IPS-15b (cell line): ENCODE data around the gene UPK3BL2.
"Not testable (repeated sequence)": the region's sequence is repeated elsewhere in the genome, so short reads cannot be mapped to it uniquely, and the experiment has no call there.

Experiments
- H3K27me3 ChIP-seq: one replicate; pipeline ENCODE4 v1.6.1; 2013; ENCODE audit warnings: low read length; ENCODE audit not compliant: control insufficient read depth, insufficient read depth
- H3K36me3 ChIP-seq: one replicate; pipeline ENCODE4 v1.6.1; 2013; ENCODE audit warnings: low read length; ENCODE audit not compliant: control insufficient read depth, insufficient read depth
- H3K4me1 ChIP-seq: one replicate; pipeline ENCODE4 v1.6.1; 2013; ENCODE audit warnings: mild to moderate bottlenecking, low read length; ENCODE audit not compliant: control insufficient read depth, insufficient read depth
- H3K4me3 ChIP-seq: one replicate; pipeline ENCODE4 v1.5.1; 2013; ENCODE audit warnings: low read depth, low read length
- H3K9ac ChIP-seq: one replicate; pipeline ENCODE4 v1.6.1; 2013; ENCODE audit warnings: low read depth, mild to moderate bottlenecking, low read length
- H3K9me3 ChIP-seq: one replicate; pipeline ENCODE4 v1.6.1; 2013; ENCODE audit warnings: mild to moderate bottlenecking, low read length; ENCODE audit not compliant: control insufficient read depth, insufficient read depth

The UPK3BL2 gene

DNA sequence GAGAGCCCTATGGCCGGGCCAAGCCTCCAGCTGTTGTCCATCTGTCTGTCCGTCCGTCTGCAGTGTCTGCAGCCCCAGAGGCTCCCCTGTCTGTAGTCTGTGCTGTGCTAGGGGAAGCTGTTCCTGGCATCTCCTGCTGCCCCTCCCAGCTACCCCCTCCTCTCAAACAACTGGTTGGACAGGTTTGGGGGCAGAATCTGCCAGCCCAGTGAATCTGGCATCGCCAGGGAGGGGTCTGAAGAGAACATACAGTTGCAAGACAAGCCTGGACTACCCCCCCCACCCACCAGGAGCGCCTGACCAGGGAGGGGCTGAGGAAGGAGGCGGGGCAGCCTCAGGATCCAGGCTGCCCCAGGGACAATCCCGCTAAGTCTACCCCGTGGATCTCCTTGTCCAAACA is at the start of gene UPK3BL2:
UPK3BL2 (minus strand) TSS at position 101 of the 400 bp plus-strand sequence; CDS start at position 41, 60 bp downstream.
- not testable (repeated sequence) for H3K4me1 ChIP-seq, H3K9ac ChIP-seq, H3K9me3 ChIP-seq, H3K27me3 ChIP-seq, H3K36me3 ChIP-seq, H3K4me3 ChIP-seq

- H3K9ac ChIP-seq, H3K4me1 ChIP-seq, H3K9me3 ChIP-seq, H3K36me3 ChIP-seq, H3K4me3 ChIP-seq, H3K27me3 ChIP-seq: not testable (repeated sequence)
These were observed 49.1 kb upstream of the UPK3BL2 start for GRCh38 chr7:102592477-102593019.

- not testable (repeated sequence) for H3K9me3 ChIP-seq, H3K4me1 ChIP-seq, H3K4me3 ChIP-seq, H3K36me3 ChIP-seq, H3K9ac ChIP-seq, H3K27me3 ChIP-seq
These were observed 46.4 kb upstream of the UPK3BL2 start for GRCh38 chr7:102589857-102590256.

DNA sequence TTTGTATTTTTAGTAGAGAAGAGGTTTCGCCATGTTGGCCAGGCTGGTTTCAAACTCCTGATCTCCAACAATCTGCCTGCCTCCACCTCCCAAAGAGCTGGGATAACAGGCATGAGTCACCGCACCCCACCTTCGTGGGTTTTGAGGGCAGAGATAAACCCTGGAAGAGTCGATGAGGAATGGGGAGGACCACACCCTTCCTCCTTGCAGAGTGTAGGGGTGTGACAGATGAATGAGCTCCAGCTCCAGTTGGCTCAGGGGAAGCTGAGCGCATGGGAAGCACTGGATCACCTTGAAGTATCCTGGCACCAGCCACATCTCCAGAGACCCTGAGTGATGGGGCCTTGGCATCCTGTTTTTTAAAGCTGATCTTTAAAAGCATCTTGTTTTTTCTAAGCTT is 40.0 kb upstream of the UPK3BL2 start:
- not testable (repeated sequence) for H3K4me1 ChIP-seq, H3K9me3 ChIP-seq, H3K9ac ChIP-seq, H3K36me3 ChIP-seq, H3K27me3 ChIP-seq, H3K4me3 ChIP-seq

GRCh38 chr7:102581722-102582121 is 38.2 kb upstream of the UPK3BL2 start:
- H3K9me3 ChIP-seq, H3K27me3 ChIP-seq, H3K4me1 ChIP-seq, H3K4me3 ChIP-seq, H3K36me3 ChIP-seq, H3K9ac ChIP-seq: not testable (repeated sequence)

- not testable (repeated sequence) for H3K27me3 ChIP-seq, H3K36me3 ChIP-seq, H3K4me1 ChIP-seq, H3K4me3 ChIP-seq, H3K9me3 ChIP-seq, H3K9ac ChIP-seq
These were observed 35.0 kb upstream of the UPK3BL2 start for GRCh38 chr7:102578486-102578885.

DNA sequence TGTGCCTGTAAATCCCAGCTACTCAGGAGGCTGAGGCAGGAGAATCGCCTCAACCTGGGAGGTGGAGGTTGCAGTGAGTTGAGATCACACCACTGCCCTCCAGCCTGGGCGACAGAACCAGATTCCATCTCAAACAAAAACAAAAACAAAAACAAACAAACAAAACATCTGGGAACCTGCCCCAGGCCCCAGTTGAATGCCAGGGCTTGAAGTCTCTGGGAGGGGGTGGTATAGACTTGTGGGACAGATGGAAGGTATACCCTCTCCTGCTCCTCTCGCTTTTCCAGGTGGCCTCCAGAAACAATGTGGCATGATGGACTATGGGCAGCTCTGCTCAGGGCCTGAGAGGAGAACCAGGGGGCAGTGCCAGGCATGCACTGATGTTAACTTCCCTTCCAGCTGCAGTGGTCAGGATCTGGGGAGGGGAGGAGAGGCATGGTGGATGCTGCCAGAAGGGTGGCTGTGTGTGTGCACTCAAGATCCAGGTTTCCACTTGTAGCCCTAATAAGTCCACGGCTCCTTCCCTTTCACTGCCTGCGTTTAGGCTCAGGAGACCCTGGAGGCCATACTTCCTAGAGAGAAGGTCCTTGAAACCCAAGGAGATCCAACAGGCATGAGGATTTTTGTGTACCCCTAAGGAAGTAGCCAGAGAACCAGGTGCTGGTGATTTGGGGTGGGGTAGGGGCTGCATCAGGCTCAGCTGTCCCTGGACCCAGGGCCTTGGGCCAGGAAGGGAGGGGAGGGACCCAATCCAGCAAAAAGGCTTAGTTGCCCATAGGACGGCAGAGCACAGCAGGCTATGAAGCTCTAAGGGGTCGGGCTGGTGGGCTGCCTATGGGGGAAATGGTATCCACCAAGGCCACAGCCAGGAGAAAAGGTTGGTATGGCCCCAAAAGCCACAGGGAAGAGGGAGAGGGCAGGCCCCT is 34.1 kb upstream of the UPK3BL2 start:
- not testable (repeated sequence) for H3K9ac ChIP-seq, H3K27me3 ChIP-seq, H3K36me3 ChIP-seq, H3K4me3 ChIP-seq, H3K9me3 ChIP-seq, H3K4me1 ChIP-seq

DNA sequence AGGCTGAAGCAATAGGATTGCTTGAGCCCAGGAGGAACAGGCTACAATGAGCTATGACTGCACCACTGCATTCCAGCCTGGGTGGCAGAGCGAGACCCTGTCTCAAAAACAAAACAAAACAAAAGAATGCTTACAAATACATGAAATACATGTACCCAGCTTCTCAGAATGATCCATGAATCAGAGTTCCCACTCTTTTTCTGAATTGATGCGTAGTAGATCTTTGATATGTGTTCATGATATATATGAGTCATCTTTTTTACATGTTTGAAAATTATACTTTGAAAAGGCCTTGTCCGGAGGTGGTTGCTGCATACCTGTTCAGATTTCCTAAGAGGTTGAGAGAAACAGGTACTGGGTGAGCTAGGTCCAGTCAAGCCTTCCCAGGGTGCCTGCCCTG is 32.9 kb upstream of the UPK3BL2 start:
- H3K36me3 ChIP-seq, H3K4me1 ChIP-seq, H3K27me3 ChIP-seq, H3K9ac ChIP-seq, H3K9me3 ChIP-seq, H3K4me3 ChIP-seq: not testable (repeated sequence)

- not testable (repeated sequence) for H3K4me1 ChIP-seq, H3K9ac ChIP-seq, H3K9me3 ChIP-seq, H3K4me3 ChIP-seq, H3K27me3 ChIP-seq, H3K36me3 ChIP-seq
These were observed 31.1 kb upstream of the UPK3BL2 start for GRCh38 chr7:102574607-102575006.

DNA sequence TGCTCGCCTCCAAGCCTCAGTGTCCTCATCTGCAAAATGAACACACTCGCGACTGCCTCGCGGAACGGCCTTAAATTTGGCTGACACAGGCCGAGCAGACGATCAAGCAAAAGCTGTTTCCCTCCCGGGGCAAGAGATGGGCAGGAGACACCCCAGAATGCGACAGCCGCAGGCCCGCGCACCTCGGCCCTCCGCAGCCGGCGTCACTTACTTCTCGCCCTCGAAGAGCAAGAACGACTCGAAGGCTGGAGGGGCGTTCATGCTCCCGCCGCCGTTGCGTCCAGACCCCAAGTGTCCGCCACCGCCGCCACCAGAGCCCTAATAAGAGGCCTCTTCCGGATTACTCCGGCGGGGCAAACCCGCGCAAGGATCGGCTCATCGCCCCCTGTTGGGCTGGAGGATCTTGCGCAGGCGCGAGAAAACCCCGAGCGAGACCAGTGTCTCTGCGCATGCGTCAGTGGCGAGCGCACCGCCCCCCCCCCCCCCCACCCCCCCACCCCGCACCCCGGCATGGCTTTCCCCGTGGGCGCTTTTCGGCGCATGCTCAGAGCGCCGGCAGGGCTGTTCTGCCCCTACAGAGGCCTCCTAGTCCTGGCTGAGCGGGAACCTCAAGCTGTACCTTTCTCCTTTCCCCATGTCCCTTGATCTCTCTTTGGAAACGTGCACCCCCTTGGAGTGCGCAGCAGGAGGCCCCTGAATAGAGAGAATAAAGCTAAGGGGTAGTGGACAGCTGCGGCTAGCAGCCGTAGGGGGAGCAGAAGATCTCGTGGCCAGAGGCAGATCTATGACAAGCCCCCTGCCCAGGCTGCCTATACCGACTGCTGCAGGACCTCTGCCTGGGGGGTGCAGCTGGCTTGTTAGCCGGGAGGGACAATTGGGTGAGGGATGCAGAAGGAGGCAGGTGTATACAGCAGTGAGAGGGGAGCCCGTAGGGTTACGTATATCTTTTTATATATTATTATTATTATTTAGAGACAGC is 29.1 kb upstream of the UPK3BL2 start, which contains the start of gene POLR2J3:
POLR2J3 (minus strand) TSS at position 323 of the 979 bp plus-strand sequence; CDS start at position 261, 62 bp downstream.
- H3K4me1 ChIP-seq, H3K27me3 ChIP-seq, H3K9me3 ChIP-seq, H3K36me3 ChIP-seq: not testable (repeated sequence)
- peak within 1 kb of the TSS; percentile 79 for H3K9ac ChIP-seq
- H3K4me3 ChIP-seq, result peak within 1 kb of the TSS; percentile 84

DNA sequence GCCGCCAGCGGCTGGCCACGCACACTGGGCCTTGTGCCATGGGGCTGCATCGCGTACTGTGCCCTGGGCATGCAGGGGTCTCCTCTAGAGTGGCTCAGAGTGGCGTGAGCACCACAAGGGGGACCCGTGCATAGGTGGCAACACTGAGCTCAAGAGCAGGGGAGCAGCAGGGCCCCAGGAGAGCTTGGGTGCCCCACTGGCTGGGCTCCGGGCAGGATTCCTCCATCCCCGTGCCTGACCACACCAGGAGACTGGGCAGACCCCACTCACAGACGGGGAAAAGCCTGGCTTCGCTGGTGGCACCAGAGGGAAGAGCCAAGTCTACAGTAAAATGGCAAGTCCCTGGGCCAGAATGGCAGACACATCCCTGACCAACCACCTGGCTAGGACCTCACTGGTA is 25.1 kb upstream of the UPK3BL2 start:
- H3K9me3 ChIP-seq, H3K4me1 ChIP-seq, H3K9ac ChIP-seq, H3K27me3 ChIP-seq, H3K36me3 ChIP-seq, H3K4me3 ChIP-seq: not testable (repeated sequence)
